ENCODE data around the gene GID8.

Gene GID8

GRCh38 chr20:62966212-62967148, 28.5 kb downstream of the GID8 start:
- H3K4me3 ChIP-seq (ENCODE audit: low read depth, low read length), result no peak overlapping the region
- no peaks in the 10 kb centered on the region for H3K9me3 ChIP-seq (ENCODE audit: control insufficient read depth, insufficient read depth, low read length)
- peaks cover 25% of the 10 kb centered on the region for H3K36me3 ChIP-seq (ENCODE audit: control insufficient read depth, insufficient read depth, low read length)
- H3K4me1 ChIP-seq (ENCODE audit: control insufficient read depth, insufficient read depth, low read length), result no peaks in the 10 kb centered on the region
- H3K27me3 ChIP-seq (ENCODE audit: control insufficient read depth, insufficient read depth, low read length), result no peaks in the 10 kb centered on the region
- no peak overlapping the region for H3K9ac ChIP-seq (ENCODE audit: low read depth, low read length)

- Histone ChIP-seq H3K4me3 (ENCODE audit: low read depth, low read length) (no peak overlapping the region), H3K36me3 (ENCODE audit: control insufficient read depth, insufficient read depth, low read length) (peaks cover 25% of the 10 kb centered on the region), H3K27me3 (ENCODE audit: control insufficient read depth, insufficient read depth, low read length) (no peaks in the 10 kb centered on the region), H3K4me1 (ENCODE audit: control insufficient read depth, insufficient read depth, low read length) (no peaks in the 10 kb centered on the region), H3K9ac (ENCODE audit: low read depth, low read length) (no peak overlapping the region), H3K9me3 (ENCODE audit: control insufficient read depth, insufficient read depth, low read length) (no peaks in the 10 kb centered on the region)
Measured at GRCh38 chr20:62967149-62967501, 29.2 kb downstream of the GID8 start.

GRCh38 chr20:62967628-62968351, 29.8 kb downstream of the GID8 start:
- Histone ChIP-seq H3K9ac (ENCODE audit: low read depth, low read length) (no peak overlapping the region), H3K4me3 (ENCODE audit: low read depth, low read length) (no peak overlapping the region), H3K36me3 (ENCODE audit: control insufficient read depth, insufficient read depth, low read length) (peaks cover 19% of the 10 kb centered on the region), H3K27me3 (ENCODE audit: control insufficient read depth, insufficient read depth, low read length) (peaks cover 4% of the 10 kb centered on the region), H3K9me3 (ENCODE audit: control insufficient read depth, insufficient read depth, low read length) (no peaks in the 10 kb centered on the region), H3K4me1 (ENCODE audit: control insufficient read depth, insufficient read depth, low read length) (no peaks in the 10 kb centered on the region)

GRCh38 chr20:62968378-62969178, 30.6 kb downstream of the GID8 start:
- Histone ChIP-seq H3K4me1 (ENCODE audit: control insufficient read depth, insufficient read depth, low read length) (no peaks in the 10 kb centered on the region), H3K4me3 (ENCODE audit: low read depth, low read length) (no peak overlapping the region), H3K36me3 (ENCODE audit: control insufficient read depth, insufficient read depth, low read length) (peaks cover 18% of the 10 kb centered on the region), H3K9me3 (ENCODE audit: control insufficient read depth, insufficient read depth, low read length) (no peaks in the 10 kb centered on the region), H3K27me3 (ENCODE audit: control insufficient read depth, insufficient read depth, low read length) (peaks cover 8% of the 10 kb centered on the region), H3K9ac (ENCODE audit: low read depth, low read length) (no peak overlapping the region)

- Histone ChIP-seq H3K27me3 (ENCODE audit: control insufficient read depth, insufficient read depth, low read length) (peaks cover 8% of the 10 kb centered on the region), H3K4me1 (ENCODE audit: control insufficient read depth, insufficient read depth, low read length) (no peaks in the 10 kb centered on the region), H3K4me3 (ENCODE audit: low read depth, low read length) (no peak overlapping the region), H3K36me3 (ENCODE audit: control insufficient read depth, insufficient read depth, low read length) (peaks cover 17% of the 10 kb centered on the region), H3K9ac (ENCODE audit: low read depth, low read length) (no peak overlapping the region), H3K9me3 (ENCODE audit: control insufficient read depth, insufficient read depth, low read length) (no peaks in the 10 kb centered on the region)
Measured at GRCh38 chr20:62969179-62969760, 31.3 kb downstream of the GID8 start.

GRCh38 chr20:62969939-62970306, 32.0 kb downstream of the GID8 start:
- Histone ChIP-seq H3K4me1 (ENCODE audit: control insufficient read depth, insufficient read depth, low read length) (peaks cover 2% of the 10 kb centered on the region), H3K36me3 (ENCODE audit: control insufficient read depth, insufficient read depth, low read length) (peaks cover 11% of the 10 kb centered on the region), H3K27me3 (ENCODE audit: control insufficient read depth, insufficient read depth, low read length) (peaks cover 8% of the 10 kb centered on the region), H3K9me3 (ENCODE audit: control insufficient read depth, insufficient read depth, low read length) (no peaks in the 10 kb centered on the region), H3K4me3 (ENCODE audit: low read depth, low read length) (no peak overlapping the region), H3K9ac (ENCODE audit: low read depth, low read length) (no peak overlapping the region)

GRCh38 chr20:62970307-62971210, 32.6 kb downstream of the GID8 start:
- peak overlapping the region; percentile 37 for H3K9ac ChIP-seq (ENCODE audit: low read depth, low read length)
- no peak overlapping the region for H3K4me3 ChIP-seq (ENCODE audit: low read depth, low read length)
- peaks cover 2% of the 10 kb centered on the region for H3K4me1 ChIP-seq (ENCODE audit: control insufficient read depth, insufficient read depth, low read length)
- peaks cover 7% of the 10 kb centered on the region for H3K36me3 ChIP-seq (ENCODE audit: control insufficient read depth, insufficient read depth, low read length)
- peaks cover 10% of the 10 kb centered on the region for H3K27me3 ChIP-seq (ENCODE audit: control insufficient read depth, insufficient read depth, low read length)
- H3K9me3 ChIP-seq (ENCODE audit: control insufficient read depth, insufficient read depth, low read length), result no peaks in the 10 kb centered on the region

GRCh38 chr20:62971211-62971949, 33.4 kb downstream of the GID8 start:
- Histone ChIP-seq H3K27me3 (ENCODE audit: control insufficient read depth, insufficient read depth, low read length) (peaks cover 11% of the 10 kb centered on the region), H3K36me3 (ENCODE audit: control insufficient read depth, insufficient read depth, low read length) (peaks cover 5% of the 10 kb centered on the region), H3K4me1 (ENCODE audit: control insufficient read depth, insufficient read depth, low read length) (peaks cover 2% of the 10 kb centered on the region), H3K9ac (ENCODE audit: low read depth, low read length) (no peak overlapping the region), H3K9me3 (ENCODE audit: control insufficient read depth, insufficient read depth, low read length) (no peaks in the 10 kb centered on the region), H3K4me3 (ENCODE audit: low read depth, low read length) (no peak overlapping the region)

- H3K9ac ChIP-seq (ENCODE audit: low read depth, low read length), result no peak overlapping the region
- H3K9me3 ChIP-seq (ENCODE audit: control insufficient read depth, insufficient read depth, low read length), result no peaks in the 10 kb centered on the region
- H3K36me3 ChIP-seq (ENCODE audit: control insufficient read depth, insufficient read depth, low read length), result peaks cover 5% of the 10 kb centered on the region
- H3K4me3 ChIP-seq (ENCODE audit: low read depth, low read length), result peak overlapping the region; percentile 52
- peaks cover 11% of the 10 kb centered on the region for H3K27me3 ChIP-seq (ENCODE audit: control insufficient read depth, insufficient read depth, low read length)
- peaks cover 2% of the 10 kb centered on the region for H3K4me1 ChIP-seq (ENCODE audit: control insufficient read depth, insufficient read depth, low read length)
Measured at GRCh38 chr20:62971950-62972844, 34.2 kb downstream of the GID8 start.
